HepG2 (cell line): ENCODE measurements around the gene CD209. TPM values are rescaled to one million over a fixed set of nuclear protein-coding genes. Genes with fewer than 3 reads are reported as not detected.
A peak's percentile ranks its signal among the peaks of the same experiment; 100 is the strongest.

Experiments used
- ATAC-seq: fragments of 200-7000 bp; cut with Tn5 transposase; 3 replicates; pipeline ENCODE4 v1.9.1; 2020; ENCODE audit warnings: mild to moderate bottlenecking, moderate library complexity
- BruUV-seq: library from RNA; stranded (reverse); fragments of 400-500 nt; replicated peaks from 2 replicates; lab custom pipeline; 2021; lab: Mats Ljungman, UMichigan
- CTCF ChIA-PET: fragments of 300-600 bp; formaldehyde crosslinking; extraction: SDS; loops from one replicate; lab custom pipeline; 2021; ENCODE audit warnings: low total read pairs, inconsistent platforms, low intra/inter-chr PET ratio; lab: Yijun Ruan, JAX
- POLR2A ChIA-PET: fragments of 350-600 bp; sonication (Branson Sonifier 250); formaldehyde crosslinking; loops from one replicate; lab custom pipeline; 2020; ENCODE audit warnings: antibody characterized with exemption, inconsistent platforms; lab: Yijun Ruan, JAX
- DNase-seq: peaks from one replicate; pipeline ENCODE4 v3.0.0-alpha.2; 2015; ENCODE audit warnings: low spot score
- FAIRE-seq: peaks from 3 replicates; lab custom pipeline; 2011; peaks lifted over from hg19 to GRCh38; lab: Jason Lieb, UNC
- H2AFZ ChIP-seq: one replicate; pipeline ENCODE4 v1.6.1; 2011; ENCODE audit warnings: low read length, inconsistent platforms
- H3K27ac ChIP-seq: fragments of 300-600 bp; 3 replicates; pipeline ENCODE4 v1.8.0; 2011; ENCODE audit warnings: mixed run types, mild to moderate bottlenecking, mixed read lengths, low read length, inconsistent platforms; ENCODE audit not compliant: insufficient read depth; ENCODE audit errors: extremely low read length
- H3K27me3 ChIP-seq, 2 experiments: fragments of 200-600 bp in 1 of 2; 2 replicates in 1 of 2; 3 replicates in 1 of 2; pipeline versions ENCODE4 v1.6.0 to v1.8.0; 2011; ENCODE audit warnings: low read length in 2 of 2, mild to moderate bottlenecking in 2 of 2, moderate library complexity in 2 of 2, inconsistent platforms in 1 of 2; ENCODE audit not compliant: insufficient read depth in 2 of 2, control insufficient read depth in 1 of 2
- H3K36me3 ChIP-seq, 2 experiments: fragments of 200-600 bp in 1 of 2; replicated peaks in 1 of 2; 2 replicates in 1 of 2; 3 replicates in 1 of 2; pipeline versions ENCODE4 v1.5.1 to v1.8.0; 2011; ENCODE audit warnings: low read length in 2 of 2, inconsistent platforms in 1 of 2; ENCODE audit not compliant: insufficient read depth in 2 of 2, control insufficient read depth in 1 of 2
- H3K4me1 ChIP-seq: 2 replicates; pipeline ENCODE4 v1.5.1; 2012; ENCODE audit warnings: low read length, inconsistent platforms; ENCODE audit not compliant: insufficient read depth
- H3K4me2 ChIP-seq: 2 replicates; pipeline ENCODE4 v1.6.0; 2011; ENCODE audit warnings: low read depth, low read length, inconsistent platforms
- H3K4me3 ChIP-seq, 3 experiments: fragments of 200-600 bp in 1 of 3; sonication (generic), shearing (Covaris generic) in 1 of 3; replicated peaks in 1 of 3; 2 replicates each; pipeline ENCODE4 v1.5.1; 2011 to 2016; ENCODE audit warnings: low read length in 3 of 3, inconsistent platforms in 2 of 3, low read depth in 2 of 3, mild to moderate bottlenecking in 2 of 3, control low read depth in 1 of 3, mixed read lengths in 1 of 3; ENCODE audit not compliant: insufficient read depth in 1 of 3
- H3K79me2 ChIP-seq: one replicate; pipeline ENCODE4 v1.6.1; 2011; ENCODE audit warnings: low read length, inconsistent platforms; ENCODE audit not compliant: insufficient read depth
- H3K9ac ChIP-seq: 2 replicates; pipeline ENCODE4 v1.6.0; 2011; ENCODE audit warnings: mild to moderate bottlenecking, low read depth, low read length, inconsistent platforms; ENCODE audit not compliant: insufficient read depth
- H3K9me3 ChIP-seq: 2 replicates; pipeline ENCODE4 v1.5.1; 2012; ENCODE audit warnings: mild to moderate bottlenecking, low read length
- H4K20me1 ChIP-seq: 2 replicates; pipeline ENCODE4 v1.6.0; 2011; ENCODE audit warnings: inconsistent platforms, mild to moderate bottlenecking, low read length, moderate library complexity; ENCODE audit not compliant: insufficient read depth
- EP300 ChIP-seq, 3 experiments: sonication (generic) in 1 of 3; formaldehyde crosslinking in 1 of 3; IDR thresholded peaks; 2 replicates each; pipeline versions ENCODE4 v1.5.1 to v1.6.1; 2011 to 2020; ENCODE audit warnings: low read depth in 2 of 3, low read length in 2 of 3, borderline replicate concordance in 1 of 3, improper control_type of control experiment in 1 of 3, mild to moderate bottlenecking in 1 of 3, missing genetic modification reagents in 1 of 3, moderate library complexity in 1 of 3
- ZNF674 ChIP-seq: sonication (generic); formaldehyde crosslinking; IDR thresholded peaks from 2 replicates; pipeline ENCODE4 v1.5.0; 2020; ENCODE audit warnings: low read depth, mild to moderate bottlenecking, missing genetic modification reagents
- WGBS: methylation state at CpG from one replicate; pipeline ENCODE4 v1.1.6; 2017; ENCODE audit warnings: low lambda C conversion rate; 5-methylcytosine and 5-hydroxymethylcytosine counted together
- in situ Hi-C: cut with HindIII; loops from 2 replicates; pipeline ENCODE4 v1.10.0; 2017; ENCODE audit warnings: low pct_unique_long_range_greater_than_20kb; ENCODE audit not compliant: extremely low pct_ligation_motif_present
- intact Hi-C: fragments of 100-400 bp; cut with micrococcal nuclease; formaldehyde crosslinking; loops from one replicate; pipeline ENCODE4 v1.10.0; 2022; ENCODE audit not compliant: unreplicated experiment
- polyA plus RNA-seq, 8 experiments: library from polyadenylated mRNA; depleted of rRNA in 3 of 8; stranded (reverse) in 7 of 8; unstranded in 1 of 8; fragments of >200 nt; fragmentation: Illumina TruSeq in 4 of 8; extraction: Trizol in 4 of 8; gene quantifications; 2 replicates each; pipeline versions ENCODE4 v1.2.1 to v1.2.3, GENCODE V29; 2011 to 2016; ENCODE audit warnings: low read depth in 4 of 8, missing spikeins in 1 of 8, mixed read lengths in 1 of 8; ENCODE audit not compliant: insufficient read depth in 1 of 8
- total RNA-seq, 5 experiments: library from RNA; depleted of rRNA; stranded (reverse); fragments of >200 nt; fragmentation: Illumina TruSeq; extraction: Trizol; gene quantifications; 2 replicates each; pipeline ENCODE4 v1.2.3, GENCODE V29; 2016; ENCODE audit warnings: low read depth in 1 of 5
- TF ChIP-seq, protein P1 (sequence below), 2 experiments: fragments of 450-650 bp in 1 of 2; sonication (generic) in 1 of 2; formaldehyde crosslinking; IDR thresholded peaks; 2 replicates each; pipeline versions ENCODE4 v1.5.0 to v1.8.0; 2020 to 2022; ENCODE audit warnings: mild to moderate bottlenecking in 1 of 2, missing genetic modification reagents in 1 of 2
- TF ChIP-seq, protein P2 (sequence below): sonication (generic); formaldehyde crosslinking; IDR thresholded peaks from 2 replicates; pipeline ENCODE4 v1.4.0; 2020; ENCODE audit warnings: mild to moderate bottlenecking, missing genetic modification reagents
- TF ChIP-seq, protein P3 (sequence below): sonication (generic); formaldehyde crosslinking; IDR thresholded peaks from 2 replicates; pipeline ENCODE4 v1.8.0; 2022; ENCODE audit warnings: mild to moderate bottlenecking, missing genetic modification reagents
- TF ChIP-seq, protein P4 (sequence below): sonication (generic); formaldehyde crosslinking; IDR thresholded peaks from 2 replicates; pipeline ENCODE4 v1.4.0; 2020; ENCODE audit warnings: missing genetic modification reagents, borderline replicate concordance

CD209 gene
- total and polyA plus RNA-seq, 2 of the 13 experiments (the other 11 are each of a cell fraction or from before 2014, with no cell fraction given): not detected

DNA sequence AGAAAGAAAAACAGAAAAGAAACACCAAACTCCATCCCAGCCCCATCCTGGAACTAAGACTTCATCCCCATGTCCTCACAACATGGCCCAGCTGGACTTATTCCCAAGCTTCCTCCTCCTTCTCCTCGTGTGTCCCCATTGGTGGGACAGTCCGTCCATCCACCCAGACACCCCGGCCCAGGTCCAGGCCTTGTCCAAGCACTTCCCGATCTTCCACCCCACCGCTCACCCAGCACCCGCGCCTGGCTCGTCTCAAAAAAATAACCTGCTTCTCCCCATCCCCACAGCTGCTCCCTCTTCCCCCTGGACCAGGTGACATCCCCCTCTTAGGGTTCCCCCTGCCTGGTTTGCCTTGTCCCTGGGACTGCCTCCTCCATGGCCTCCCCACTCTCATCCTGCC lies 44.0 kb downstream of the CD209 start:
- H3K36me3 ChIP-seq: no peaks in the 10 kb centered on the region
- no peak for ATAC-seq
- no peaks in the 10 kb centered on the region for H3K79me2 ChIP-seq
- H3K27me3 ChIP-seq: peaks cover 0 to 17% of the 10 kb centered on the region in 2 experiments; a peak in 1 of 5 replicates
- peaks cover 11% of the 10 kb centered on the region for H3K4me1 ChIP-seq
- no TSS peak for BruUV-seq
- TF ChIP-seq ZNF674 (CRISPR knock-in tag): no peak
- TF ChIP-seq, protein P1, sequence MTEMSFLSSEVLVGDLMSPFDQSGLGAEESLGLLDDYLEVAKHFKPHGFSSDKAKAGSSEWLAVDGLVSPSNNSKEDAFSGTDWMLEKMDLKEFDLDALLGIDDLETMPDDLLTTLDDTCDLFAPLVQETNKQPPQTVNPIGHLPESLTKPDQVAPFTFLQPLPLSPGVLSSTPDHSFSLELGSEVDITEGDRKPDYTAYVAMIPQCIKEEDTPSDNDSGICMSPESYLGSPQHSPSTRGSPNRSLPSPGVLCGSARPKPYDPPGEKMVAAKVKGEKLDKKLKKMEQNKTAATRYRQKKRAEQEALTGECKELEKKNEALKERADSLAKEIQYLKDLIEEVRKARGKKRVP (CRISPR knock-in tag; IDR thresholded peaks at IDR 0.05): no peak
- TF ChIP-seq, all 625 proteins: peak for 0
- ChIA-PET CTCF (no interaction called here), POLR2A (no interaction called here)
- Histone ChIP-seq H3K27ac (no peak overlapping the region), H2AFZ (no peak overlapping the region), H3K4me3 (no peak overlapping the region), H3K9ac (no peak overlapping the region), H3K9me3 (no peaks in the 10 kb centered on the region), H3K4me2 (no peak overlapping the region), H4K20me1 (no peaks in the 10 kb centered on the region)
- DNase-seq (no peak), FAIRE-seq (no peak)
- WGBS: 51% methylated on average over 8 of the region's 8 CpGs
- intact Hi-C loops: no loop called here
- in situ Hi-C loops: no loop called here

DNA sequence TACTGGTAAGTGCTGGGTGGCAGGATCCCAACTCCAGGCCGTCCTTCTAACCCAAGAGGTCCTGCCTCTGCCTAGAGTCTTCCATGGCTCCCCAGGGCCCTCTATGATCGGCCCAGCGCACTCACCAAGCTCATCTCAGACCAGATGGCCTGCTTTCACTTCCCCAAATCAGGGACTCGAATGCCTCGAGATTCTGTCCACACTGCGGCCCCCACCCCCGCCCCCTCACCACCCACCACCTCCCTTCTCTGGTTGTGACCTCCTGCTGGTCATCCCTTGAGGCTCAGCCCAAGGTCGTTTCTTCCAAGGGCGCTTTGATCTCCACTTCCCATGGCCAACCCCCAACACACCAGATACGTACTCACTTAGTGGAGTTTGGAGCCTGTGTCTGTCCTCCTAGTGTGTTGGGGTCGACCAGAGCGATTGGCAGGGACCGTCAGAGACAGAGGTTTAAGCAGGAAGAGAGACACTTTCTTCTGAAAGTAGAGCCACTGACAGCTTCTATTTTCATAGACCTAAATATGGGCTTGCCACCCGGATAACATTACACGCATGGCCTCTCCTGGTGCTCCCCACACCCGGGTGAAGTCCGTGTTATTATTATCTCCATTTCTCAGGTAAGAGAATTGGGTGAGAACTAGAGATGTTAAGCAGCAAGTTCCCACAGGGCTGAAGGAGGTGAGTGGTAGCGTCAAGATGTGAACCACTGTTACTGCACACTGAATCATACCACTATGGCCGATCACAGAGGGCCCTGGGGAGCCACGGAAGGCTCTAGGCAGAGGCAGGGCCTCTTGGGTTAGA lies 45.5 kb downstream of the CD209 start, which contains the start of gene FCER2:
Gene FCER2 (minus strand): TSS at position 478 of the 804 bp plus-strand sequence. CDS start 2,371 bp downstream, outside the sequence.
- TF ChIP-seq EP300 (IDR thresholded peaks at IDR 0.05; ENCODE audit: low read depth in 2 of 2, low read length in 2 of 2) (peak in 1 of 2 experiments; percentile 6; a peak in 1 of 4 replicates), EP300 (CRISPR knock-in tag; IDR thresholded peaks at IDR 0.05; ENCODE audit: borderline replicate concordance) (no peak)
- TF ChIP-seq, protein P2, sequence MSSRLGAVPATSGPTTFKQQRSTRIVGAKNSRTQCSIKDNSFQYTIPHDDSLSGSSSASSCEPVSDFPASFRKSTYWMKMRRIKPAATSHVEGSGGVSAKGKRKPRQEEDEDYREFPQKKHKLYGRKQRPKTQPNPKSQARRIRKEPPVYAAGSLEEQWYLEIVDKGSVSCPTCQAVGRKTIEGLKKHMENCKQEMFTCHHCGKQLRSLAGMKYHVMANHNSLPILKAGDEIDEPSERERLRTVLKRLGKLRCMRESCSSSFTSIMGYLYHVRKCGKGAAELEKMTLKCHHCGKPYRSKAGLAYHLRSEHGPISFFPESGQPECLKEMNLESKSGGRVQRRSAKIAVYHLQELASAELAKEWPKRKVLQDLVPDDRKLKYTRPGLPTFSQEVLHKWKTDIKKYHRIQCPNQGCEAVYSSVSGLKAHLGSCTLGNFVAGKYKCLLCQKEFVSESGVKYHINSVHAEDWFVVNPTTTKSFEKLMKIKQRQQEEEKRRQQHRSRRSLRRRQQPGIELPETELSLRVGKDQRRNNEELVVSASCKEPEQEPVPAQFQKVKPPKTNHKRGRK (CRISPR knock-in tag): no peak
- TF ChIP-seq, protein P3, sequence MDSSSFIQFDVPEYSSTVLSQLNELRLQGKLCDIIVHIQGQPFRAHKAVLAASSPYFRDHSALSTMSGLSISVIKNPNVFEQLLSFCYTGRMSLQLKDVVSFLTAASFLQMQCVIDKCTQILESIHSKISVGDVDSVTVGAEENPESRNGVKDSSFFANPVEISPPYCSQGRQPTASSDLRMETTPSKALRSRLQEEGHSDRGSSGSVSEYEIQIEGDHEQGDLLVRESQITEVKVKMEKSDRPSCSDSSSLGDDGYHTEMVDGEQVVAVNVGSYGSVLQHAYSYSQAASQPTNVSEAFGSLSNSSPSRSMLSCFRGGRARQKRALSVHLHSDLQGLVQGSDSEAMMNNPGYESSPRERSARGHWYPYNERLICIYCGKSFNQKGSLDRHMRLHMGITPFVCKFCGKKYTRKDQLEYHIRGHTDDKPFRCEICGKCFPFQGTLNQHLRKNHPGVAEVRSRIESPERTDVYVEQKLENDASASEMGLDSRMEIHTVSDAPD (CRISPR knock-in tag): no peak
- TF ChIP-seq, protein P4, sequence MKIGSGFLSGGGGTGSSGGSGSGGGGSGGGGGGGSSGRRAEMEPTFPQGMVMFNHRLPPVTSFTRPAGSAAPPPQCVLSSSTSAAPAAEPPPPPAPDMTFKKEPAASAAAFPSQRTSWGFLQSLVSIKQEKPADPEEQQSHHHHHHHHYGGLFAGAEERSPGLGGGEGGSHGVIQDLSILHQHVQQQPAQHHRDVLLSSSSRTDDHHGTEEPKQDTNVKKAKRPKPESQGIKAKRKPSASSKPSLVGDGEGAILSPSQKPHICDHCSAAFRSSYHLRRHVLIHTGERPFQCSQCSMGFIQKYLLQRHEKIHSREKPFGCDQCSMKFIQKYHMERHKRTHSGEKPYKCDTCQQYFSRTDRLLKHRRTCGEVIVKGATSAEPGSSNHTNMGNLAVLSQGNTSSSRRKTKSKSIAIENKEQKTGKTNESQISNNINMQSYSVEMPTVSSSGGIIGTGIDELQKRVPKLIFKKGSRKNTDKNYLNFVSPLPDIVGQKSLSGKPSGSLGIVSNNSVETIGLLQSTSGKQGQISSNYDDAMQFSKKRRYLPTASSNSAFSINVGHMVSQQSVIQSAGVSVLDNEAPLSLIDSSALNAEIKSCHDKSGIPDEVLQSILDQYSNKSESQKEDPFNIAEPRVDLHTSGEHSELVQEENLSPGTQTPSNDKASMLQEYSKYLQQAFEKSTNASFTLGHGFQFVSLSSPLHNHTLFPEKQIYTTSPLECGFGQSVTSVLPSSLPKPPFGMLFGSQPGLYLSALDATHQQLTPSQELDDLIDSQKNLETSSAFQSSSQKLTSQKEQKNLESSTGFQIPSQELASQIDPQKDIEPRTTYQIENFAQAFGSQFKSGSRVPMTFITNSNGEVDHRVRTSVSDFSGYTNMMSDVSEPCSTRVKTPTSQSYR (CRISPR knock-in tag): peak; percentile 55; the same call in 1 of the 2 replicates
- BruUV-seq: no TSS peak
- ChIA-PET CTCF (no interaction called here), POLR2A (no interaction called here)
- in situ Hi-C loops (no loop called here), intact Hi-C loops (no loop called here)
- FAIRE-seq: no peak
- Histone ChIP-seq H3K79me2 (no peaks in the 10 kb centered on the region), H3K4me1 (peaks cover 11% of the 10 kb centered on the region), H3K36me3 (no peaks in the 10 kb centered on the region), H3K27me3 (peaks cover 0 to 24% of the 10 kb centered on the region in 2 experiments; a peak in 2 of 5 replicates), H3K9ac (no peak within 1 kb of the TSS), H4K20me1 (no peaks in the 10 kb centered on the region), H3K4me3 (no peak within 1 kb of the TSS), H2AFZ (no peak within 1 kb of the TSS), H3K27ac (no peak within 1 kb of the TSS), H3K4me2 (no peak within 1 kb of the TSS; the same call in 1 of the 2 replicates), H3K9me3 (no peaks in the 10 kb centered on the region)
- 14% methylated on average over 17 of the region's 20 CpGs for WGBS
- peak; percentile 39 for DNase-seq
- no peak; the same call in 2 of the 3 replicates for ATAC-seq
